Activated CD4-positive, alpha-beta T cell treated with anti-CD3 and anti-CD28 coated beads, Interleukin-2, amount 50 U/mL, for 4 hours (primary cell): ENCODE measurements around the gene PIP4K2A.
"Not testable (repeated sequence)": the region's sequence is repeated elsewhere in the genome, so short reads cannot be mapped to it uniquely, and the experiment has no call there.

Experiments used
- DNase-seq, 2 experiments: peaks; one replicate each; pipeline ENCODE4 v3.0.0-alpha.2; 2020

PIP4K2A gene

GRCh38 chr10:22503315-22504088, 210.9 kb downstream of the PIP4K2A start:
- DNase-seq, result no peak

GRCh38 chr10:22501863-22502262, 212.5 kb downstream of the PIP4K2A start:
- no peak for DNase-seq

- DNase-seq, result no peak
These were observed 213.0 kb downstream of the PIP4K2A start for GRCh38 chr10:22501413-22501812.

GRCh38 chr10:22500656-22501340, 213.6 kb downstream of the PIP4K2A start:
- DNase-seq, result no peak

GRCh38 chr10:22499973-22500372, 214.4 kb downstream of the PIP4K2A start:
- DNase-seq, result not testable (repeated sequence)

GRCh38 chr10:22495396-22495795, 219.0 kb downstream of the PIP4K2A start:
- DNase-seq, result no peak

GRCh38 chr10:22494007-22494406, 220.4 kb downstream of the PIP4K2A start:
- no peak for DNase-seq

GRCh38 chr10:22491931-22492615, 222.3 kb downstream of the PIP4K2A start:
- DNase-seq, result no peak

GRCh38 chr10:22491480-22491879, 222.9 kb downstream of the PIP4K2A start:
- DNase-seq, result no peak

- DNase-seq, result no peak
These were observed 224.4 kb downstream of the PIP4K2A start for GRCh38 chr10:22489975-22490374.

- no peak for DNase-seq
These were observed 224.9 kb downstream of the PIP4K2A start for GRCh38 chr10:22489467-22489866.

- DNase-seq, result no peak
These were observed 227.9 kb downstream of the PIP4K2A start for GRCh38 chr10:22486431-22486830.
